Sigmoid colon (tissue), 7 donors: ENCODE measurements around the gene PLPP1. TPM values are rescaled to one million over a fixed set of nuclear protein-coding genes. Genes with fewer than 3 reads are reported as not detected.

Experiments used
- DNase-seq: peaks from one replicate; pipeline ENCODE4 v3.0.0-alpha.2; 2019
- H3K27ac ChIP-seq, 4 donors: fragments of 200-600 bp; sonication (generic); one replicate each; pipeline ENCODE4 v1.5.1; 2016 to 2019; ENCODE audit warnings: mild to moderate bottlenecking in 1 of 4
- H3K27me3 ChIP-seq, 3 donors: fragments of 200-600 bp; sonication (generic); one replicate each; pipeline ENCODE4 v1.5.1; 2019; ENCODE audit warnings: mild to moderate bottlenecking in 1 of 3
- H3K36me3 ChIP-seq, 4 donors: fragments of 200-600 bp; sonication (generic); one replicate each; pipeline ENCODE4 v1.5.1; 2016 to 2019
- H3K4me1 ChIP-seq, 4 donors: fragments of 200-600 bp; sonication (generic); one replicate each; pipeline ENCODE4 v1.5.1; 2017 to 2019
- H3K4me3 ChIP-seq, 4 donors: fragments of 200-600 bp; sonication (generic); one replicate each; pipeline ENCODE4 v1.5.1; 2017 to 2019; ENCODE audit warnings: mild to moderate bottlenecking in 2 of 4, moderate library complexity in 1 of 4
- H3K9me3 ChIP-seq, 4 donors: fragments of 200-600 bp in 3 of 4; sonication (generic) in 3 of 4; one replicate each; pipeline versions ENCODE4 v1.5.1 to v1.6.1; 2013 to 2019
- EP300 ChIP-seq, 4 donors: sonication (generic); formaldehyde crosslinking; IDR thresholded peaks; one replicate each; pipeline ENCODE4 v1.6.1; 2017; ENCODE audit warnings: antibody characterized with exemption in 4 of 4
- POLR2A ChIP-seq, 2 donors: fragments of 450-650 bp; IDR thresholded peaks; one replicate each; pipeline ENCODE4 v1.6.1; 2016; ENCODE audit warnings: antibody characterized with exemption in 2 of 2, mild to moderate bottlenecking in 2 of 2, moderate library complexity in 2 of 2
- POLR2AphosphoS5 ChIP-seq, 4 donors: sonication (generic); formaldehyde crosslinking; IDR thresholded peaks; one replicate each; pipeline ENCODE4 v1.6.1; 2017; ENCODE audit warnings: antibody characterized with exemption in 4 of 4
- WGBS, 2 donors: extraction: QIAGEN DNeasy Blood & Tissue Kit; methylation state at CpG; one replicate each; pipeline ENCODE4 v1.1.7; 2013; 5-methylcytosine and 5-hydroxymethylcytosine counted together
- intact Hi-C: fragments of 100-400 bp; cut with DNase I; formaldehyde crosslinking; loops from one replicate; pipeline ENCODE4 v1.15.1; 2023
- polyA plus RNA-seq, 3 donors: library from polyadenylated mRNA; stranded (reverse); fragments of 200-250 nt; gene quantifications; one replicate each; pipeline ENCODE4 v1.2.3, GENCODE V29; 2013
- total RNA-seq, 4 donors: library from RNA; depleted of rRNA; stranded (reverse); fragments of >200 nt; gene quantifications; one replicate each; pipeline ENCODE4 v1.1.0, GENCODE V29; 2016
- TF ChIP-seq, protein P1 (sequence below), 4 experiments: fragments of 450-650 bp in 3 of 4; fragments of 200-600 bp in 1 of 4; IDR thresholded peaks; one replicate each; pipeline ENCODE4 v1.5.1; 2016 to 2019; ENCODE audit warnings: antibody characterized with exemption in 4 of 4, mild to moderate bottlenecking in 3 of 4, moderate library complexity in 2 of 4
- donor health status: healthy with polysubstance abuse.
- donor health status: Bipolar disorder and iron deficiency.
- donor health status: healthy.

PLPP1 gene
- total and polyA plus RNA-seq, 7 donors, result 44.2 to 355 (median 264) TPM

DNA sequence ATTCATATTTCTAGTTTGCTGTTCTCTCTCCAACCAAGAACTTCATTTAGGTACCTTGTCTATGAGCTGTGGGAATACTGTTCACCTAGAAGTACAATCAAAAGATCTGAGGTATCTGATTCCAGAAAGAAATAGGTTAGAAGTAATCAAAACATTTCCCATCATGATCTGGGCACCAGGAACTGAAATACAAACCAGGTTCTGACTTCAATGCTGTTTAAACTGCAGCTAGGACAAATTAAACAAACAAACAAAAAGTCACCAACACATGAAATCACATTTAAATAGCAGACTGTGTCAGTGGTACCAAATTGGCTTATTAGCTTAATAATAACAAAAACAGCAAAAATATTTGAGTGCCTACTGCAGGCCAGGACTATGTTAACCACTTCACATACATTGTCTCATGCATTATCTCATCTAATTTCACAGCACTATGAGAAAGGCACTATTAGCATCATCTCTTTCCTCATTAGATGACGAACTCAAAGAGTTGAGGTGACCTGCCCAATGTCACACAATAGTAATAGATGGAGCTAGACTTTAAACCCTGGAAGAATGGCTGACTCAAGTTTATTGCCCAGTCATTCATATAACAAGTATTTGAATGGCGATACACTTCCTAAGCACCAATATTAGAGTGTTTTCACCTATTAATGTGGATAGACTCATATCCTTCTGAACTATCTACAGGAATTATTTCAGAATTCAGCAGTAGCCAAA, 14.5 kb downstream of the PLPP1 start:
- intact Hi-C loops, result loop anchor here (5.0 kb wide), 1 partner anchor 43 kb away; no protein-coding TSS in a partner anchor
- no peak for DNase-seq
- Histone ChIP-seq H3K4me1 (peaks cover 0 to 87% (median 69%) of the 10 kb centered on the region in 4 donors), H3K4me3 (no peak overlapping the region), H3K36me3 (no peaks in the 10 kb centered on the region), H3K27ac (no peak overlapping the region), H3K27me3 (no peaks in the 10 kb centered on the region), H3K9me3 (no peaks in the 10 kb centered on the region)
- WGBS, 2 donors, result 28 to 74% methylated on average over 2 of the region's 2 CpGs
- TF ChIP-seq EP300 (IDR thresholded peaks at IDR 0.05) (no peak), POLR2A (IDR thresholded peaks at IDR 0.05) (no peak), POLR2AphosphoS5 (IDR thresholded peaks at IDR 0.05) (no peak)
- TF ChIP-seq, protein P1, sequence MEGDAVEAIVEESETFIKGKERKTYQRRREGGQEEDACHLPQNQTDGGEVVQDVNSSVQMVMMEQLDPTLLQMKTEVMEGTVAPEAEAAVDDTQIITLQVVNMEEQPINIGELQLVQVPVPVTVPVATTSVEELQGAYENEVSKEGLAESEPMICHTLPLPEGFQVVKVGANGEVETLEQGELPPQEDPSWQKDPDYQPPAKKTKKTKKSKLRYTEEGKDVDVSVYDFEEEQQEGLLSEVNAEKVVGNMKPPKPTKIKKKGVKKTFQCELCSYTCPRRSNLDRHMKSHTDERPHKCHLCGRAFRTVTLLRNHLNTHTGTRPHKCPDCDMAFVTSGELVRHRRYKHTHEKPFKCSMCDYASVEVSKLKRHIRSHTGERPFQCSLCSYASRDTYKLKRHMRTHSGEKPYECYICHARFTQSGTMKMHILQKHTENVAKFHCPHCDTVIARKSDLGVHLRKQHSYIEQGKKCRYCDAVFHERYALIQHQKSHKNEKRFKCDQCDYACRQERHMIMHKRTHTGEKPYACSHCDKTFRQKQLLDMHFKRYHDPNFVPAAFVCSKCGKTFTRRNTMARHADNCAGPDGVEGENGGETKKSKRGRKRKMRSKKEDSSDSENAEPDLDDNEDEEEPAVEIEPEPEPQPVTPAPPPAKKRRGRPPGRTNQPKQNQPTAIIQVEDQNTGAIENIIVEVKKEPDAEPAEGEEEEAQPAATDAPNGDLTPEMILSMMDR (IDR thresholded peaks at IDR 0.05), result no peak

DNA sequence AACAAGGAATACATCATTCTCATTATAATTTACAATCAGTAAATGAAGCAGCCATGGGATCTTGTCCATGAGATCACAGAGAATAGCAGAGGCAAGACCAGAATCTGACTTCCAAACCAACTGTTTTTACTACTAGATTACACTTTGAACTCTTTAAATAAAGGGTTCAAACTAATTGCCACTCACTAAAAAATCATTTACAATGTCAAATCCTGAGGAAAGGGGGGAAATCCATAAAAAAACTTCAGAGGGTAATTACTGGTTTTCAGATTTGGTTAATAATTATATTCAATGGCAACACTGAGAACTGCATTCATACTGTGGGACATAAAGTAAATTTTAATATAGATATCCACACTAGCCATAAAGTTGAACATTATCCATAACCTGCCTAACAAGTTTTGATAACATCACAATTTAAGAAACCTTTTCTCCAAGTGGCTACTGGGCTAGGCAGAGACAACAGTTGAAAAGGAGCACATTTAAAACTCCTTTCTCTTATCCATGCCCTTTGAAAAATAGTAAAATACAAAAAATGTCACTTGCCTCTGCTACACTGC, 15.9 kb downstream of the PLPP1 start:
- Histone ChIP-seq H3K4me1 (peaks cover 0 to 88% (median 73%) of the 10 kb centered on the region in 4 donors), H3K4me3 (no peak overlapping the region), H3K36me3 (no peaks in the 10 kb centered on the region), H3K27ac (no peak overlapping the region), H3K9me3 (no peaks in the 10 kb centered on the region), H3K27me3 (no peaks in the 10 kb centered on the region)
- intact Hi-C loops, result no loop called here
- DNase-seq, result no peak
- no peak for TF ChIP-seq EP300 (IDR thresholded peaks at IDR 0.05)
- no peak for TF ChIP-seq POLR2AphosphoS5 (IDR thresholded peaks at IDR 0.05)
- TF ChIP-seq, protein P1 (IDR thresholded peaks at IDR 0.05), result no peak
- TF ChIP-seq POLR2A (IDR thresholded peaks at IDR 0.05), result no peak

DNA sequence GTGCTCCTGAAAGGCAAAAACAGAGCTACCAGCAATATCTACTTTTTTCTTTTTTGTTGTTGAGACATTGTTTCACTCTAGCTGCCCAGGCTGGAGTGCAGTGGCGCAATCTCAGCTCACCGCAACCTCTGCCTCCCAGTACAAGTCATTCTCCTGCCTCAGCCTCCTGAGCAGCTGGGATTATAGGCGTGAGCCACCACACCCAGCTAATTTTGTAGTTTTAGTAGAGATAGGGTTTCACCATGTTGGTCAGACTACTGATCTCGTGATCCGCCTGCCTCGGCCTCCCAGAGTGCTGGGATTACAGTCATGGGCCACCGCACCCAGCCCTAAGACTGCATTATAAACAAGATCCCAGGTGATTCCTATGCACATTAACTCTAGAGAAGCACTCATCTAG, 17.0 kb downstream of the PLPP1 start:
- no peak overlapping the region for H3K4me3 ChIP-seq
- no peak for DNase-seq
- intact Hi-C loops, result no loop called here
- H3K4me1 ChIP-seq, result peaks cover 0 to 82% (median 69%) of the 10 kb centered on the region in 4 donors
- H3K36me3 ChIP-seq, result no peaks in the 10 kb centered on the region
- no peaks in the 10 kb centered on the region for H3K27me3 ChIP-seq
- 17 to 69% methylated on average over 7 of the region's 7 CpGs for WGBS, 2 donors
- peak overlapping the region in 1 of 4 donors; percentile 2 for H3K27ac ChIP-seq
- TF ChIP-seq EP300 (IDR thresholded peaks at IDR 0.05), result no peak
- H3K9me3 ChIP-seq, result no peaks in the 10 kb centered on the region

DNA sequence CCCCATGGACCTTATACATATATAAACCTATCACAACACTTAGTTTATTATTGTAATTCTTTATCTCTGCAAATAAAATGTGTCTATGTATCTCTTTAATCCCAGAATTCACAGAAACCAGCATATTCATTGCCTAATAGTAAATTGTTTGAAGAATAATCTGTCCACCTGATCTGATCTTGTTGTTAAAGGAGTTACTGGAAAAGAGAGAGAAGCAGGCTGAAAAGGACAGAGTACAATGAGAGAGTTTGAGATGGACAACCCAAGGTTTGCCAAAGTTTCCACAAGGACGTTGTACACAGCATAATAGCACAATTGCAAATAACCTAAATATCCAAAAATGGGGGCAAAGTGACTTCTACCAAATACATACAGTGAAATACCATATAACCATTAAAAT, 23.8 kb downstream of the PLPP1 start:
- no peaks in the 10 kb centered on the region for H3K9me3 ChIP-seq
- DNase-seq, result no peak
- 45 to 82% methylated on average over 1 of the region's 1 CpG for WGBS, 2 donors
- no peak overlapping the region for H3K4me3 ChIP-seq
- peak overlapping the region in 1 of 4 donors; percentile 62 for H3K27ac ChIP-seq
- intact Hi-C loops, result loop anchor here (5.0 kb wide), 1 partner anchor 104 kb away; no protein-coding TSS in a partner anchor
- H3K27me3 ChIP-seq, result no peaks in the 10 kb centered on the region
- H3K36me3 ChIP-seq, result no peaks in the 10 kb centered on the region
- TF ChIP-seq, protein P1 (IDR thresholded peaks at IDR 0.05), result no peak
- TF ChIP-seq EP300 (IDR thresholded peaks at IDR 0.05) (no peak), POLR2A (IDR thresholded peaks at IDR 0.05) (no peak), POLR2AphosphoS5 (IDR thresholded peaks at IDR 0.05) (no peak)
- H3K4me1 ChIP-seq, result peaks cover 0 to 71% (median 69%) of the 10 kb centered on the region in 4 donors

DNA sequence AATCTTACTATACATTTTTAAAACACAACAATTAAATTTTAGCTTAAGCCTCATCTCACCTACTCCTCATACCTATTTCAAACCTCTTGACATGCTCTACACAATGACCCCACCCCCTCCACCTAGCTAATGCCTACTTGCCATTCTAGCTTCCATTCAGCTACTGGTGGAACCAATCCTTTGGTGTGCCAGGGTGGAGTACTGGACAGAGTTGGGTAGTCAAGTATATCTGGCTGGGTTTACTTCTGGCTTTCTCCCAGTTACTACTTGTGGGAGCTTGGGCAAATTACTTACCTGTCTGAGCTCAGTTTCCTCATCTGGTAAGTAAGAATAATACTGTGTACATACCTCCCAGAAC, 24.3 kb downstream of the PLPP1 start:
- DNase-seq, result no peak
- H3K4me3 ChIP-seq, result no peak overlapping the region
- intact Hi-C loops, result loop anchor here (5.0 kb wide), 1 partner anchor 103 kb away; no protein-coding TSS in a partner anchor
- peaks cover 0 to 71% (median 70%) of the 10 kb centered on the region in 4 donors for H3K4me1 ChIP-seq
- H3K36me3 ChIP-seq, result no peaks in the 10 kb centered on the region
- no peaks in the 10 kb centered on the region for H3K9me3 ChIP-seq
- H3K27ac ChIP-seq, result peak overlapping the region in 2 of 4 donors; percentile 20 to 62
- H3K27me3 ChIP-seq, result no peaks in the 10 kb centered on the region
- TF ChIP-seq, protein P1 (IDR thresholded peaks at IDR 0.05), result no peak
- TF ChIP-seq EP300 (IDR thresholded peaks at IDR 0.05) (no peak), POLR2A (IDR thresholded peaks at IDR 0.05) (no peak), POLR2AphosphoS5 (IDR thresholded peaks at IDR 0.05) (no peak)
